GM21825 (cell line): Measurements from ENCODE around the gene KLHDC8A.

Experiments
- ATAC-seq: cut with Tn5 transposase; IDR thresholded peaks from one replicate; pipeline ENCODE4 v1.9.1; 2021; ENCODE audit warnings: mild to moderate bottlenecking, moderate library complexity; ENCODE audit not compliant: unreplicated experiment

KLHDC8A gene

GRCh38 chr1:205345761-205346160 is 11.0 kb downstream of the KLHDC8A start:
- ATAC-seq, result no peak

- ATAC-seq, result no peak
These were observed 12.4 kb downstream of the KLHDC8A start for GRCh38 chr1:205344066-205344928.

- no peak for ATAC-seq
These were observed 13.2 kb downstream of the KLHDC8A start for GRCh38 chr1:205343431-205344065.

GRCh38 chr1:205342986-205343385 is 13.7 kb downstream of the KLHDC8A start:
- no peak for ATAC-seq

GRCh38 chr1:205340676-205341075 is 16.0 kb downstream of the KLHDC8A start:
- no peak for ATAC-seq

- peak; percentile 70 for ATAC-seq
These were observed 17.0 kb downstream of the KLHDC8A start for GRCh38 chr1:205339717-205340116.

GRCh38 chr1:205339197-205339702 is 17.5 kb downstream of the KLHDC8A start:
- ATAC-seq, result no peak

GRCh38 chr1:205338011-205338410 is 18.7 kb downstream of the KLHDC8A start:
- ATAC-seq, result no peak

GRCh38 chr1:205337481-205337880 is 19.2 kb downstream of the KLHDC8A start:
- ATAC-seq, result no peak

- ATAC-seq, result no peak
These were observed 21.0 kb downstream of the KLHDC8A start for GRCh38 chr1:205335692-205336091.

- ATAC-seq, result no peak
These were observed 24.5 kb downstream of the KLHDC8A start for GRCh38 chr1:205332015-205332791.

GRCh38 chr1:205330150-205330549 is 26.6 kb downstream of the KLHDC8A start:
- ATAC-seq, result no peak

GRCh38 chr1:205329719-205330118 is 27.0 kb downstream of the KLHDC8A start:
- no peak for ATAC-seq

GRCh38 chr1:205328476-205328875 is 28.2 kb downstream of the KLHDC8A start:
- no peak for ATAC-seq

- no peak for ATAC-seq
These were observed 29.8 kb downstream of the KLHDC8A start for GRCh38 chr1:205326812-205327466.

GRCh38 chr1:205325334-205325884 is 31.3 kb downstream of the KLHDC8A start:
- ATAC-seq, result no peak

- no peak for ATAC-seq
These were observed 31.9 kb downstream of the KLHDC8A start for GRCh38 chr1:205324781-205325180.

- ATAC-seq, result no peak
These were observed 32.9 kb downstream of the KLHDC8A start for GRCh38 chr1:205323794-205324193.

- no peak for ATAC-seq
These were observed 34.8 kb downstream of the KLHDC8A start for GRCh38 chr1:205321959-205322283.

GRCh38 chr1:205321162-205321958 is 35.4 kb downstream of the KLHDC8A start, which contains the start of gene NUAK2:
TSS of gene NUAK2 (minus strand) at chr1:205321745. CDS start at chr1:205321628, 117 bp downstream.
- no peak for ATAC-seq
